GM20431 (cell line): ENCODE results near the gene SULT4A1.

Experiments
- in situ Hi-C: fragments of 300-500 bp; cut with MseI, MboI; formaldehyde crosslinking; loops from one replicate; pipeline ENCODE4 v1.15.0; 2020; ENCODE audit warnings: low sequenced_read_pairs; ENCODE audit not compliant: unreplicated experiment

Gene SULT4A1

GRCh38 chr22:43820651-43821305, 41.5 kb downstream of the SULT4A1 start:
- in situ Hi-C loops = no loop called here

GRCh38 chr22:43819931-43820640, 42.2 kb downstream of the SULT4A1 start:
- in situ Hi-C loops = no loop called here

- in situ Hi-C loops = no loop called here
Measured at GRCh38 chr22:43819421-43819921, 42.8 kb downstream of the SULT4A1 start.

GRCh38 chr22:43818981-43819380, 43.3 kb downstream of the SULT4A1 start:
- in situ Hi-C loops = no loop called here

GRCh38 chr22:43817402-43817801, 44.9 kb downstream of the SULT4A1 start:
- in situ Hi-C loops = no loop called here

- in situ Hi-C loops = no loop called here
Measured at GRCh38 chr22:43814264-43814663, 48.0 kb downstream of the SULT4A1 start.

GRCh38 chr22:43812890-43813289, 49.4 kb downstream of the SULT4A1 start:
- in situ Hi-C loops = no loop called here

GRCh38 chr22:43812149-43812842, 50.0 kb downstream of the SULT4A1 start, which contains the start of gene EFCAB6:
Gene EFCAB6, minus strand, starts transcription at chr22:43812305. Its CDS starts 29,987 bp downstream, at chr22:43782318.
- in situ Hi-C loops = no loop called here

GRCh38 chr22:43811777-43812148, 50.5 kb downstream of the SULT4A1 start:
- in situ Hi-C loops = no loop called here

GRCh38 chr22:43802897-43803495, 59.3 kb downstream of the SULT4A1 start:
- in situ Hi-C loops = no loop called here

GRCh38 chr22:43800970-43801369, 61.3 kb downstream of the SULT4A1 start:
- in situ Hi-C loops = no loop called here

- in situ Hi-C loops = no loop called here
Measured at GRCh38 chr22:43798492-43798891, 63.8 kb downstream of the SULT4A1 start.

GRCh38 chr22:43796567-43796966, 65.7 kb downstream of the SULT4A1 start:
- in situ Hi-C loops = no loop called here

- in situ Hi-C loops = no loop called here
Measured at GRCh38 chr22:43795320-43795719, 67.0 kb downstream of the SULT4A1 start.

GRCh38 chr22:43792905-43793304, 69.4 kb downstream of the SULT4A1 start:
- in situ Hi-C loops = no loop called here

GRCh38 chr22:43789452-43789851, 72.9 kb downstream of the SULT4A1 start:
- in situ Hi-C loops = no loop called here

- in situ Hi-C loops = no loop called here
Measured at GRCh38 chr22:43783777-43784176, 78.5 kb downstream of the SULT4A1 start.

GRCh38 chr22:43782448-43782847, 79.9 kb downstream of the SULT4A1 start:
- in situ Hi-C loops = no loop called here

GRCh38 chr22:43777286-43777685, 85.0 kb downstream of the SULT4A1 start:
- in situ Hi-C loops = no loop called here

GRCh38 chr22:43776081-43776670, 86.1 kb downstream of the SULT4A1 start:
- in situ Hi-C loops = no loop called here
